ENCODE data around the gene FAM210B.

GRCh38 chr20:56411759-56412472, 53.1 kb downstream of the FAM210B start, which contains the start of gene CASS4:
- TF ChIP-seq CTCF (IDR thresholded peaks at IDR 0.05) (peak in 2 of 6 experiments; percentile 12 to 18), POLR2A (IDR thresholded peaks at IDR 0.05) (no peak)
